Natural killer cell treated with Interleukin-12 subunit alpha and Interleukin-12 subunit beta and Interleukin-15 and Interleukin-18, amount 100 ng/mL, for 72 hours (primary cell): ENCODE measurements around the gene PRRG1. TPM values are rescaled to one million over a fixed set of nuclear protein-coding genes. Genes with fewer than 3 reads are reported as not detected.
"Not testable (repeated sequence)": the region's sequence is repeated elsewhere in the genome, so short reads cannot be mapped to it uniquely, and the experiment has no call there.

Experiments used
- ATAC-seq, 2 donors: fragments of 150-1000 bp; cut with Tn5 transposase in 1 of 2; sonication (Bioruptor Pico), chemical (Tn5 transposase) in 1 of 2; 2 replicates each; pipeline ENCODE4 v1.10.0; 2021
- DNase-seq: peaks from one replicate; pipeline ENCODE4 v3.0.0; 2022; ENCODE audit warnings: low spot score
- H3K27ac Mint-ChIP-seq, 2 donors: 1 replicate in 1 of 2; 2 replicates in 1 of 2; pipeline ENCODE4 v1.8.0; 2022; ENCODE audit warnings: mixed read lengths in 2 of 2, mild to moderate bottlenecking in 1 of 2, moderate library complexity in 1 of 2
- H3K27me3 Mint-ChIP-seq, 2 donors: 1 replicate in 1 of 2; 2 replicates in 1 of 2; pipeline ENCODE4 v1.8.0; 2022; ENCODE audit warnings: mixed read lengths in 2 of 2
- H3K36me3 Mint-ChIP-seq: one replicate; pipeline ENCODE4 v1.8.0; 2022; ENCODE audit warnings: mixed read lengths
- H3K4me1 Mint-ChIP-seq, 2 donors: 1 replicate in 1 of 2; 2 replicates in 1 of 2; pipeline ENCODE4 v1.8.0; 2022; ENCODE audit warnings: low read depth in 2 of 2, mixed read lengths in 2 of 2, mild to moderate bottlenecking in 1 of 2
- H3K4me3 Mint-ChIP-seq: one replicate; pipeline ENCODE4 v1.8.0; 2022; ENCODE audit warnings: mixed read lengths
- H3K9me3 Mint-ChIP-seq: 2 replicates; pipeline ENCODE4 v1.8.0; 2022; ENCODE audit warnings: mixed read lengths
- total RNA-seq, 2 donors: library from RNA; stranded (reverse); gene quantifications; one replicate each; pipeline ENCODE4 v1.2.3, GENCODE V29; 2022

PRRG1 gene
- total RNA-seq, 2 donors from 2014 or later: not detected

DNA sequence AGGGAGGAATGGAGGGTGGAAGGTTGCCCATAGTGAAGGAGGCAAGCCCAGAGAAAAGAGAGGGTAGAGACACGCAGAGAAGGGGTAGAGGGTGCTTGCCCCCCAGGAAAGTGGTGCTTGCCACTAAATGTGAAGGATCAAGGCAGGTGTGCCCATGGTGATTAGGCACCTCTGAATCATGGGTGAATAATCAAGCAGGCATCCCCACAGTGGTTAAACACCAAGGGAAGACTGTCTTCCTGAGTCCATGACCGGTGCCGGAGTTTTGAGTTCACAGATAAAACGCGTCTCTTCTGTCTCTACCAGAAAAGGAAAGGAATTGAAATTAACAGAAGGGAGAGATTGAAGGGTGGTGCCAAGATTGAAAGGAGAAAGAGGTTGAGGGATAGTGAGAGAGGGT is 111.1 kb downstream of the PRRG1 start:
- H3K9me3 Mint-ChIP-seq, H3K27ac Mint-ChIP-seq, DNase-seq, H3K4me3 Mint-ChIP-seq, H3K36me3 Mint-ChIP-seq, H3K4me1 Mint-ChIP-seq, ATAC-seq: not testable (repeated sequence)
- H3K27me3 Mint-ChIP-seq: peaks cover 9 to 15% of the 10 kb centered on the region in 2 donors

DNA sequence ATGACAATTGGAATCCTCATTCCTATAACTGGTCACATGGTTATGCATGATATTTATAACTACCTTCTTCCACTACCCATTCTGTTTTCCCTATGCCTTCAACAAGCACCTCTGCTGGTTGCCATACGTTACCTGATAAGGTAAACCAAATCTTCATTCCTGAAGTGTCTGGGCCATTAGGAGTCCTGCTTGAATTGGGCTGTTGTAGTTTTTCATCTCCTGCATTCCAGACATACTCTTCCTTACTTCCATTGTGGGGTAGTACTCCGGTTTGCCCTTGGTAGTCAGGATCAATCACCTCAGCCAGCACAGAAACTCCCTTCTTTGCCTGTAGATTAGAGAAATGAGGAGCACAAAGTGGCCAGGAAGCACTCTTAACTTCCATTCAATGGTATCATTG is 113.2 kb downstream of the PRRG1 start:
- H3K9me3 Mint-ChIP-seq: no peaks in the 10 kb centered on the region
- H3K27ac Mint-ChIP-seq: no peak overlapping the region
- no peaks in the 10 kb centered on the region for H3K4me1 Mint-ChIP-seq

DNA sequence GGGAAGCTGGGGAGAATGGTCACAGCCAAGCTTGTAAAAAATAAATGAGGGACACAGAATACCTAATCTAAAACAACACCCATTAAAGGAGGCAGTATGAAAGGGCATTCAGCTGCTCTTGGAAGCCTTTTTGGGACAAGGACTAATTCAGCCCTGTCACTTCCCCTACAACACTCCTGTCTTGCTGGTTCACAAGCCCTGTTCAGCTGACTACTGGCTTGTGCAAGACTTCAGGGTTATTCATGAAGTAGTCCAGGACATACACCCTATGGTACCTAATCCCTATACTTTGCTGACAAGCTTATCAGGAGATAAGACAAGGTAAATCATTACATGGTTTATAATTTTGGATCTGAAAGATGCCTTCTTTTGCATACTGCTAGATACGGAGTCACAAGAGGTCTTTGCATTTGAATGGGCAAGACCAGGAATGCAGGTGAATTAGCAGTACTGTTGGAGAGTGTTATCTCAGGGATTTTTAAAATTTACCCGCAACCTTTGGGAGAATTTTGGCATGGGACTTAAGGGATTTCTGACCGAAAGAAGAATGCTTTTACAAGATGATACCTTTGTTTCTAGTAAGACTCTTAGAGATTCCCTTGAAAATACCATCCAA is 119.1 kb downstream of the PRRG1 start:
- Mint-ChIP-seq H3K4me1 (no peaks in the 10 kb centered on the region), H3K9me3 (no peaks in the 10 kb centered on the region), H3K27me3 (peaks cover 0 to 3% of the 10 kb centered on the region in 2 donors), H3K27ac (no peak overlapping the region), H3K36me3 (no peaks in the 10 kb centered on the region), H3K4me3 (no peak overlapping the region)
- ATAC-seq (no peak), DNase-seq (no peak)

More for the DNA sequence above, 113.2 kb downstream of the PRRG1 start:
- DNase-seq (no peak), ATAC-seq (no peak)
- Mint-ChIP-seq H3K4me3 (no peak overlapping the region), H3K27me3 (peaks cover 10 to 15% of the 10 kb centered on the region in 2 donors), H3K36me3 (no peaks in the 10 kb centered on the region)

DNA sequence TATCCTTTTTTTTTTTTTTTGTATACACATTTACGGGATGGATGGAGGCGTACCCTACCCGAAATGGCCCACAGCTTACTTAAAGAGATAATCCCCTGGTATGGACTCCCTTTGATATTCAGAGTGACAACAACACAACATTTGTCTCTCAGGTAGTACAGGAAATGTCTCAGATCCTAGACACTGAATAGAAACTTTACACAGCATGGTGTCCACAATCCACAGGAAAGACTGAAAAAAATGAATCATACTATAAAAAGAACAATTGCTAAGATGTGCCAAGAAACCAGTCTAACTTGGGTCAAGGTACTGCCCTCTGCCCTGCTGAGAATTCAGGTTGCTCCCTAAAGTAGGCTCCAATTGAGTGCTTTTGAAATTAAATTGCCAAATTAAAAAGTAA is 121.5 kb downstream of the PRRG1 start:
- Mint-ChIP-seq H3K36me3 (no peaks in the 10 kb centered on the region), H3K27me3 (peaks cover 0 to 8% of the 10 kb centered on the region in 2 donors), H3K27ac (no peak overlapping the region), H3K4me3 (no peak overlapping the region), H3K4me1 (no peaks in the 10 kb centered on the region), H3K9me3 (no peaks in the 10 kb centered on the region)
- DNase-seq (no peak), ATAC-seq (no peak)

DNA sequence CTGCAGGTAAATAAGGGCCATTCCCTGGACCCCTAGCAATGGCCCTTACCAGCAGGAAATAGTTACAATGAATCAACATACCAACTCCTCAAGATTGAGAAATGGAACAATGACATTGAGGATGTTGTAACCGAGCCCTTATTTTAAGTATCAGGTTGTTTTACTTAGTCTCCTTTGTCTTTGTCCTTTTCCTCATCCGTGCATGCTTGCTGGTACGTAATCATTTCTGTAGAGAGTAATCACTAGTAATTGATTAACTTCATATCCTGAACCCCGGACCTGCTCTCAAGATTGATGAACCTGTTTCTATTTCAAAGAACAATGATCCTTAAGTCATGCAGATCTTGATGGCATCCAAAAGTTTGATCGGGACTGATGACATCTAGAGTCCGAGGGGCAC is 123.7 kb downstream of the PRRG1 start:
- H3K27me3 Mint-ChIP-seq: peaks cover 0 to 9% of the 10 kb centered on the region in 2 donors
- H3K9me3 Mint-ChIP-seq: no peaks in the 10 kb centered on the region
- H3K4me1 Mint-ChIP-seq: no peaks in the 10 kb centered on the region
- H3K4me3 Mint-ChIP-seq: no peak overlapping the region
- DNase-seq (no peak), ATAC-seq (no peak)
- no peak overlapping the region for H3K27ac Mint-ChIP-seq
- H3K36me3 Mint-ChIP-seq: no peaks in the 10 kb centered on the region

DNA sequence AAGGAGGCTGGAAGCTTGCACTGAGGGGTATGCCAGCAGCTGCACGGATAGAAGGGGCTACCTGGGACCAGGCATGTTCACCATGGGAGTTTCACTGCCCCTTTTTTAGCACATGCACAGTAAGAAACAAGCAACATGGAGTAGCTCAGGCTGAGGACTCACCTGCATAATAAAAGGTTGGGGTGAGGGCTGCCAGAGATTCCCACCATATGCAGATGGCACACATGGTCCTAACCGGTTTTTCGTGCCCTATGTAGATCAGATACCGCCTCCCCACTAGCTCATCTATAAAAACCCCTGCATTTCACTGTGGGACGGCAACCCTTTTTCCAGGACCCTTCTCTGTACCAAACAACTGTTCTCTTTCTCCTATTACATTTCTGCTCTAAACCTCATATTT is 125.3 kb downstream of the PRRG1 start:
- no peak overlapping the region for H3K27ac Mint-ChIP-seq
- no peak for DNase-seq
- no peaks in the 10 kb centered on the region for H3K9me3 Mint-ChIP-seq
- ATAC-seq: no peak
- no peaks in the 10 kb centered on the region for H3K4me1 Mint-ChIP-seq
- peaks cover 0 to 17% of the 10 kb centered on the region in 2 donors for H3K27me3 Mint-ChIP-seq
- H3K4me3 Mint-ChIP-seq: no peak overlapping the region
- H3K36me3 Mint-ChIP-seq: no peaks in the 10 kb centered on the region

DNA sequence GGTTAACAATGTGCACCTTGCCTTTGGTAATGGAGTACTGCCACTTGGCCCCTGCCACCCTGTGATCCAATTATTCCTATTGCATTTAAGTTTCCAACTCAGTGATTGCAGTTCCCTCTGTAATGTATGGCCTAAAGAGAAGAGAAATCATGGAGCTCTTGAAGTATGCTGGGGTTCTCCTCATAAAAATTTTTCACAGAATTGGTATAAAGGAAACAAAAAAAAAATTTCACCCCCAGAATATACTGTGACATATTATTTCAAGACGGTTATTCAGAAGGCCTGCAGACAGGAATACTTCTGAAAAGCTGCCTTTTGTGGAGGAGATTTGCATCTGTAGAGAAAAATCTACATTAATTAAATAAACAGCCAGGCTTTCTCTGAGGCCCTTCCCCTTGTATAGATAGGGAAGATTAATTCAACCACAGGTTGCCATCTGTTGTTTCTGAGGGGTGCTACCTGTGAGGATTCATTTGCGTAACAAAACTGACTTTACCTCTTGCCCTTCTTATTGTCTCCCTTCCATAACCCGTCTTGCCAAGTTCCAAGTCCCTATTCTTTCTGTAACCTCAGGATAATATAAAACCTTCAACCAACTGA is 127.5 kb downstream of the PRRG1 start:
- H3K4me3 Mint-ChIP-seq: no peak overlapping the region
- H3K36me3 Mint-ChIP-seq: no peaks in the 10 kb centered on the region
- no peaks in the 10 kb centered on the region for H3K4me1 Mint-ChIP-seq
- H3K9me3 Mint-ChIP-seq: no peaks in the 10 kb centered on the region
- peaks cover 0 to 23% of the 10 kb centered on the region in 2 donors for H3K27me3 Mint-ChIP-seq
- ATAC-seq: no peak
- H3K27ac Mint-ChIP-seq: no peak overlapping the region
- no peak for DNase-seq

DNA sequence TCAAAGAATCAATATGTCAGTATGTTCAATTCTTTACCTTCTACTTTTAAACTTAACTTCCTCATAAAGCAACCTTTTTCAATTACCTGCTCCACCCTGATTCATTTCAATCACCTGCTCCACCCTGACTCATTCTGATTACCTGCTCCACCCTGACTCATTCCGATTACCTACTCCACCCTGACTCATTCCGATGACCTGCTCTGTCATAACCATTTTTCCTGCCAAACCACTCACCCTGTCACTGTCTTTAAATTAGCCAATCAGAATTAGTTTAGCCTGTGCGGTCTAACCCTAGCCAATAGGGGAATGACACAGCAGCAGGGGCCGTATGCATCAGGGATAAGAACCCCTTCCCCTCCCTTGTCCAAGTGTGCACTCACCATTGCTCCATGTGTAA is 135.2 kb downstream of the PRRG1 start:
- H3K36me3 Mint-ChIP-seq, DNase-seq, ATAC-seq, H3K4me3 Mint-ChIP-seq, H3K27ac Mint-ChIP-seq, H3K9me3 Mint-ChIP-seq, H3K4me1 Mint-ChIP-seq: not testable (repeated sequence)
- peaks cover 6 to 18% of the 10 kb centered on the region in 2 donors for H3K27me3 Mint-ChIP-seq

DNA sequence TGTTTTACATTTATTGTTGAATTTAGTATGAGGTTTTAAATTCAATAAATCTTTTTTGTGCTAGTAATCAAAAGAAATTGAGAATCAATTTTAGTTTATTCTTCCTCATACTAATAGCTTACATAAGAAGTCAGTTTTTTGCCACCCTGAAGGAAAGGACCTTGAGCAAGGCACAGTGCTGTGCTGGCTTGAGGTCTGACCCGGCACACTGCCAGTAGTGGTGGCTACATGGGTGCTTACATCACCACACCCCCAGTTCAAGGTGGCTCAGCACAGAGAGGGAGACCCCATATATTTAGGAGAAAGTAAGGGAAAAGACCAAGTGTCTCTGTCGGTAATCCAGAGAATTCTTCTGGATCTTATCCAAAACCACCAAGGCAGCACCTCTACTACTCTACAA is 136.3 kb downstream of the PRRG1 start:
- no peaks in the 10 kb centered on the region for H3K9me3 Mint-ChIP-seq
- ATAC-seq (no peak), DNase-seq (no peak)
- no peaks in the 10 kb centered on the region for H3K36me3 Mint-ChIP-seq
- H3K4me1 Mint-ChIP-seq: no peaks in the 10 kb centered on the region
- no peak overlapping the region for H3K4me3 Mint-ChIP-seq
- peaks cover 6 to 15% of the 10 kb centered on the region in 2 donors for H3K27me3 Mint-ChIP-seq
- no peak overlapping the region for H3K27ac Mint-ChIP-seq

DNA sequence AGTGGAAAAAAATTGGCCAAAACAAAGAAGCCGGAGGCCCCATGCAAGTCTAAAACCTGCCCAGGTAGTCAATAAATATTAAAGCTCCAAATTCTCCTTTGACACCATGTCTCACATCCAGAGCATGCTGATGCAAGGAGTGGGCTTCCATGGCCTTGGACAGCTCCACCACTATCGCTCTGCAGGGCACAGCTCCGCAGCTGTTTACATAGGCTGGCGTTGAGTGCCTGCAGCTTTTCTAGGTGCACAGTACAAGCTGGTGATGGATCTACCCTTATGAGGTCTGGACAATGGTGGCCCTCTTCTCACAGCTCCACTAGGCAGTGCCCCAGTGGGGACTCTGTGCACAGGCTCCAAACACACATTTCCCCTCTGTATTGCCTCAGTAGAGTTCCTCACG is 138.1 kb downstream of the PRRG1 start:
- ATAC-seq (peak in 1 of 2 donors; percentile 32), DNase-seq (no peak)
- H3K27me3 Mint-ChIP-seq: peaks cover 6 to 15% of the 10 kb centered on the region in 2 donors
- H3K9me3 Mint-ChIP-seq: no peaks in the 10 kb centered on the region
- H3K4me3 Mint-ChIP-seq: no peak overlapping the region
- H3K36me3 Mint-ChIP-seq: no peaks in the 10 kb centered on the region
- H3K4me1 Mint-ChIP-seq: no peaks in the 10 kb centered on the region
- no peak overlapping the region for H3K27ac Mint-ChIP-seq

DNA sequence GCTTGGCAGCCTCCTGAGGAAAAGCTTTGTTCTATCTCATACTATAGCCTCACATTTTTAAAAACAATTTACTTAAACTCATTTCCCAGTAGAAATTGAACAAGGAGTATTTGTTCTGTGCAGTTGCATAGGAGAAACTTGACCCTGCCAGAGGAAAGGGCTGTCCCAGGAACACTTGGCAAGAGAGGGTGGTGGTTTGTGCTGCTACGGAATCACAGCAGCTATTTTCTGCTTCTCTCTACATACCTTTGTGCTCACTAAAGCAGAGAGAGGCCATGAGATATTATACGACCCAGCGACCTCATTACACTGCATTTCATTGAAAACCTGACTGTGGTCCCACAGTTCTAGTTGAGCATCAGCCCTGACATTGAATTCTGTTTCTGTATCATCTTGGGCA is 139.2 kb downstream of the PRRG1 start:
- Mint-ChIP-seq H3K4me1 (no peaks in the 10 kb centered on the region), H3K27me3 (peaks cover 6 to 12% of the 10 kb centered on the region in 2 donors)

DNA sequence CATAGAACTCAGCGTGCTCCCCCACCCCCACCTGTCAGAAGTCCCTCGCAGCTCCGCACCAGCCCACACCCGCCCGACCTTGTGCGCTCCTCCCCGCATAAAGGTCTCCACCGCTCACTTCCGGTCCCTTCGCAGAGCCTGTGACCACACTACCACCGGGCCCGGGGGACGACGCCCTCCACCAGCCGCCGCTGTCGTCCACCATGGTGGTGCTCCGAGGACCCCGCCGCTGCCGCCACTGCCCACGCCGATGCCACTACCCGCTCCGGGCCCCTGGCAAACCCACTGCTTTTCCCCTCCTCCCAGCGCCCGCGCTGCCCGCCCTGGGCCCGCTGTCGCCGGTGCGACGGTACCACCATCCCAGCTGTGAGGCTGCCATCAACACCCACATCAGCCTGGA is 142.5 kb downstream of the PRRG1 start:
- Mint-ChIP-seq H3K27me3 (peaks cover 0 to 5% of the 10 kb centered on the region in 2 donors), H3K4me3 (no peak overlapping the region), H3K36me3 (no peaks in the 10 kb centered on the region), H3K4me1 (no peaks in the 10 kb centered on the region), H3K27ac (no peak overlapping the region), H3K9me3 (no peaks in the 10 kb centered on the region)
- DNase-seq: no peak
- ATAC-seq: peak in 1 of 2 donors; percentile 21

More for the DNA sequence above, 139.2 kb downstream of the PRRG1 start:
- ATAC-seq: no peak
- H3K9me3 Mint-ChIP-seq: no peaks in the 10 kb centered on the region
- no peak overlapping the region for H3K4me3 Mint-ChIP-seq
- H3K27ac Mint-ChIP-seq: no peak overlapping the region
- no peak for DNase-seq
- H3K36me3 Mint-ChIP-seq: no peaks in the 10 kb centered on the region

DNA sequence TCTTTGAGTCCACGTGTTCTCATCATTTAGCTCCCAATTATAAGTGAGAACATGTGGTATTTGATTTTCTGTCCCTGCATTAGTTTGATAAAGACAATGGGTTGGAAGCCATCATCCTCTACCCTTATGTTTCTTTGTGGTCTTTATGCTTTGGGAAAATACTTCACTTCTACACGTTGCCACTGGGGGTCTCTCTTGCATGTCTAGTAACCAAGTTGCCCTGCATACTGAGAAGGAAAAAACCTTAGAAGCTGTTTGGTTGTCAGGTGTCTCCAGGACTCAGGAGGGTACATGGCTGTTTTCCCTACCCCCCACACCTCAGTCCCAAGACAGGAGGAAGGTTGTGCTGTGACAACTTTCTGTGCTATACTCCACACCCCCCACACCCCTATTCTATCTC is 146.6 kb downstream of the PRRG1 start:
- H3K27me3 Mint-ChIP-seq, H3K9me3 Mint-ChIP-seq, H3K27ac Mint-ChIP-seq, H3K36me3 Mint-ChIP-seq, DNase-seq, H3K4me1 Mint-ChIP-seq, ATAC-seq, H3K4me3 Mint-ChIP-seq: not testable (repeated sequence)

DNA sequence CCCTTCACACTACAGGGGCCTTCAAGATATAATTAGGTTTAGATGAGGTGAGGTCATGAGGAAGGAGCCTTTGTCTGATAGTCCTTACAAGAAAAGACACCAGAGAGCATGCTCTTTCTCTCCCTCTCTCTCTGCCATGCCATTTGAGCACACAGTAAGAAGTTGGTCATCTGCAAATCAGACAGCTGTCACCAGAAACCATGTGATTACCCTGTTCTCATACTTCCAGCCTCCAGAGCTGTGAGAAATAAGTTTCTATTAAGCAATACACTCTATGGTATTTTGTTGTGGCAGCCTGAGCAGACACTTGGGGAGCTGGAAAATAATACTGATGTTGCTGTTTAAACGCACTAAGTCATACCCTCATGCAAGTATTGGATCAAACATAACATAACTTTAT is 148.0 kb downstream of the PRRG1 start:
- not testable (repeated sequence) for H3K4me1 Mint-ChIP-seq, ATAC-seq, H3K27ac Mint-ChIP-seq, H3K27me3 Mint-ChIP-seq, H3K4me3 Mint-ChIP-seq, DNase-seq, H3K36me3 Mint-ChIP-seq, H3K9me3 Mint-ChIP-seq

DNA sequence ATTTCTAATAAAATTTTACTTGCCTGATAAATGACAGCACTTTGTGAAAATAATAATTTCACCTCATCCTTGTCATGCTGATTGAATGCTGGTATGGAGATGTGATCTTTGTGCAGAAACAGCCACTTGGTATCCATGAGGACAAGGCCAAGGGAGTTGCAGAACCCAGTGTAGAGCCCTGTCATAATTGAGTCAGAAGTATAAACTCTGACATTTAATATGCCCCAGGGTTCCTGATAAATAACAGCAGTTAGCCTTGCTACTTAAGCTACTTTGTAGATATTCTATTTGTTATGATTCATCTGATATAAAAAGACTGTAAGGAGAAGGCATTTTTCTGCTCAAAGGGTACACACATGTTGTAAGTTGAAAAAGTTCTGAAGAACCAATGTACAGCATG is 149.2 kb downstream of the PRRG1 start:
- not testable (repeated sequence) for H3K4me1 Mint-ChIP-seq, H3K27me3 Mint-ChIP-seq, H3K36me3 Mint-ChIP-seq, H3K27ac Mint-ChIP-seq, H3K4me3 Mint-ChIP-seq, ATAC-seq, H3K9me3 Mint-ChIP-seq, DNase-seq
